ENCODE measurements around the gene CHMP4A.

CHMP4A gene

GRCh38 chr14:24184104-24184970, 29.0 kb downstream of the CHMP4A start:
- ChIA-PET CTCF (interaction anchor here (0.7 to 7.5 kb wide), 4 partner anchors 23 to 149 kb away, joined by 3 to 60 read pairs (median 4); partner anchors contain the start of gene IRF9), POLR2A (interaction anchor here (0.6 kb wide), 1 partner anchor 14 kb away, joined by 3 read pairs; no protein-coding TSS in a partner anchor)
- no peak for DNase-seq (ENCODE audit: low read depth, low spot score)
- H3K4me3 ChIP-seq (ENCODE audit: low read depth, low read length): no peak overlapping the region
- no peak for TF ChIP-seq CTCF (IDR thresholded peaks at IDR 0.05; ENCODE audit: insufficient read depth, low read length, missing control alignments)

GRCh38 chr14:24183014-24183481, 30.2 kb downstream of the CHMP4A start:
- DNase-seq (ENCODE audit: low read depth, low spot score): no peak
- ChIA-PET POLR2A (no interaction called here), CTCF (interaction anchor here (1.1 to 7.5 kb wide), 2 partner anchors 22 to 115 kb away, joined by 4 to 60 read pairs; partner anchors contain the start of gene IRF9)
- TF ChIP-seq CTCF (IDR thresholded peaks at IDR 0.05; ENCODE audit: insufficient read depth, low read length, missing control alignments): no peak
- no peak overlapping the region for H3K4me3 ChIP-seq (ENCODE audit: low read depth, low read length)

- POLR2A ChIA-PET: interaction anchor here (0.9 kb wide), 1 partner anchor 9 kb away, joined by 4 read pairs; no protein-coding TSS in a partner anchor
- CTCF ChIA-PET: interaction anchor here (1.1 to 7.5 kb wide), 2 partner anchors 21 to 115 kb away, joined by 4 to 60 read pairs; partner anchors contain the start of gene IRF9
- DNase-seq (ENCODE audit: low read depth, low spot score): no peak
- H3K4me3 ChIP-seq (ENCODE audit: low read depth, low read length): no peak overlapping the region
- TF ChIP-seq CTCF (IDR thresholded peaks at IDR 0.05; ENCODE audit: insufficient read depth, low read length, missing control alignments): no peak
These were observed 31.0 kb downstream of the CHMP4A start for GRCh38 chr14:24182110-24182882.

GRCh38 chr14:24181371-24182077, 31.8 kb downstream of the CHMP4A start:
- POLR2A ChIA-PET: interaction anchor here (0.6 to 0.9 kb wide), 3 partner anchors 8 to 19 kb away, joined by 3 to 4 read pairs (median 4); partner anchors contain the start of gene TM9SF1
- TF ChIP-seq CTCF (IDR thresholded peaks at IDR 0.05; ENCODE audit: insufficient read depth, low read length, missing control alignments): no peak
- CTCF ChIA-PET: interaction anchor here (1.0 to 3.3 kb wide), 3 partner anchors 21 to 123 kb away, joined by 3 to 18 read pairs (median 4); partner anchors contain the start of gene IRF9
- H3K4me3 ChIP-seq (ENCODE audit: low read depth, low read length): no peak overlapping the region
- DNase-seq (ENCODE audit: low read depth, low spot score): no peak

- no peak overlapping the region for H3K4me3 ChIP-seq (ENCODE audit: low read depth, low read length)
- TF ChIP-seq CTCF (IDR thresholded peaks at IDR 0.05; ENCODE audit: insufficient read depth, low read length, missing control alignments): no peak
- CTCF ChIA-PET: interaction anchor here (3.3 kb wide), 1 partner anchor 19 kb away, joined by 18 read pairs; the partner anchor contains the start of gene IRF9
- peak; percentile 21 for DNase-seq (ENCODE audit: low read depth, low spot score)
- POLR2A ChIA-PET: interaction anchor here (0.8 kb wide), 1 partner anchor 16 kb away, joined by 4 read pairs; no protein-coding TSS in a partner anchor
These were observed 33.1 kb downstream of the CHMP4A start for GRCh38 chr14:24179961-24180796.
